GM12878 (cell line): Measurements from ENCODE around the gene TMED10. TPM values are rescaled to one million over a fixed set of nuclear protein-coding genes. Genes with fewer than 3 reads are reported as not detected.

ENCODE experiments used
- ATAC-seq: fragments of 200-7000 bp; cut with Tn5 transposase; 3 replicates; pipeline ENCODE4 v1.9.1; 2020; ENCODE audit warnings: mild to moderate bottlenecking, moderate library complexity
- BruUV-seq: library from RNA; stranded (reverse); fragments of 400-500 nt; replicated peaks from 2 replicates; lab custom pipeline; 2021; lab: Mats Ljungman, UMichigan
- CTCF ChIA-PET: fragments of 300-600 bp; sonication (Branson Sonifier 250); formaldehyde crosslinking; extraction: SDS; loops from one replicate; lab custom pipeline; 2021; ENCODE audit warnings: inconsistent platforms; lab: Yijun Ruan, JAX
- POLR2A ChIA-PET: fragments of 350-600 bp; formaldehyde crosslinking; extraction: SDS; loops from one replicate; lab custom pipeline; 2021; ENCODE audit warnings: inconsistent platforms; lab: Charles Lee
- RAD21 ChIA-PET: fragments of 300-600 bp; sonication (Branson Sonifier 250); formaldehyde crosslinking; loops from one replicate; lab custom pipeline; 2023; ENCODE audit warnings: antibody characterized with exemption; ENCODE audit not compliant: unreplicated experiment; lab: Charles Lee
- SMC1A ChIA-PET: fragments of 300-600 bp; sonication (Branson Sonifier 250); formaldehyde crosslinking; loops from one replicate; lab custom pipeline; 2023; ENCODE audit not compliant: unreplicated experiment, uncharacterized antibody; lab: Charles Lee
- DNase-seq: peaks from one replicate; pipeline ENCODE4 v3.0.0-alpha.2; 2011; ENCODE audit warnings: low read depth, low spot score
- FAIRE-seq: peaks from 3 replicates; lab custom pipeline; 2011; peaks lifted over from hg19 to GRCh38; lab: Jason Lieb, UNC
- H2AFZ ChIP-seq: 2 replicates; pipeline ENCODE4 v1.6.0; 2011; ENCODE audit warnings: low read depth, low read length, control low read depth; ENCODE audit not compliant: control insufficient read depth
- H3K27ac ChIP-seq: 2 replicates; pipeline ENCODE4 v1.5.1; 2011; ENCODE audit warnings: control low read depth; ENCODE audit not compliant: control insufficient read depth, insufficient read depth
- H3K27me3 ChIP-seq, 2 experiments: replicated peaks in 1 of 2; 2 replicates each; pipeline versions ENCODE4 v1.6.0 to v1.6.1; 2011; ENCODE audit warnings: low read length in 1 of 2; ENCODE audit not compliant: control insufficient read depth in 2 of 2, insufficient read depth in 2 of 2
- H3K36me3 ChIP-seq, 2 experiments: 2 replicates each; pipeline ENCODE4 v1.5.1; 2011; ENCODE audit warnings: low read length in 1 of 2; ENCODE audit not compliant: control insufficient read depth in 2 of 2, insufficient read depth in 2 of 2
- H3K4me1 ChIP-seq: 2 replicates; pipeline ENCODE4 v1.6.1; 2011; ENCODE audit warnings: mild to moderate bottlenecking, low read length, moderate library complexity, mixed read lengths; ENCODE audit not compliant: control insufficient read depth, insufficient read depth
- H3K4me2 ChIP-seq: 2 replicates; pipeline ENCODE4 v1.6.0; 2011; ENCODE audit warnings: control low read depth; ENCODE audit not compliant: control insufficient read depth, insufficient read depth
- H3K4me3 ChIP-seq: fragments of 200-600 bp; sonication (generic); 2 replicates; pipeline ENCODE4 v1.5.1; 2016
- H3K79me2 ChIP-seq: 2 replicates; pipeline ENCODE4 v1.6.0; 2011; ENCODE audit warnings: low read length; ENCODE audit not compliant: control insufficient read depth, insufficient read depth
- H3K9ac ChIP-seq: 2 replicates; pipeline ENCODE4 v1.8.0; 2011; ENCODE audit warnings: low read length, control low read depth, mixed read lengths; ENCODE audit not compliant: control insufficient read depth, insufficient read depth
- H3K9me3 ChIP-seq: replicated peaks from 3 replicates; pipeline ENCODE4 v1.5.1; 2011; ENCODE audit warnings: mild to moderate bottlenecking, low read length; ENCODE audit not compliant: control insufficient read depth, insufficient read depth
- H4K20me1 ChIP-seq: 2 replicates; pipeline ENCODE4 v1.6.0; 2011; ENCODE audit not compliant: control insufficient read depth, insufficient read depth
- ETV6 ChIP-seq, 2 experiments: fragments of 450-650 bp in 1 of 2; IDR thresholded peaks in 1 of 2; conservative IDR thresholded peaks in 1 of 2; 2 replicates each; pipeline ENCODE4 v1.6.1; 2014; ENCODE audit warnings: antibody characterized with exemption in 1 of 2, borderline replicate concordance in 1 of 2, low read depth in 1 of 2, mild to moderate bottlenecking in 1 of 2, moderate library complexity in 1 of 2
- FOXM1 ChIP-seq: IDR thresholded peaks from 2 replicates; pipeline ENCODE4 v1.6.1; 2012; ENCODE audit warnings: low read depth, mild to moderate bottlenecking, inconsistent platforms, low read length, moderate library complexity
- GABPA ChIP-seq: IDR thresholded peaks from 2 replicates; pipeline ENCODE4 v1.6.1; 2014; ENCODE audit warnings: antibody characterized with exemption, low read depth, mild to moderate bottlenecking, inconsistent platforms
- KDM1A ChIP-seq: fragments of 200-600 bp; sonication (generic); IDR thresholded peaks from 2 replicates; pipeline ENCODE4 v1.6.1; 2016; ENCODE audit warnings: borderline replicate concordance
- RFX5 ChIP-seq: IDR thresholded peaks from 2 replicates; pipeline ENCODE4 v1.6.1; 2011; ENCODE audit warnings: low read depth, low read length, improper control_type of control experiment
- TARDBP ChIP-seq: IDR thresholded peaks from 2 replicates; pipeline ENCODE4 v1.6.1; 2016; ENCODE audit warnings: borderline replicate concordance
- TCF3 ChIP-seq: IDR thresholded peaks from 2 replicates; pipeline ENCODE4 v1.6.1; 2012; ENCODE audit warnings: low read depth, mild to moderate bottlenecking, low read length, borderline replicate concordance; ENCODE audit not compliant: insufficient read depth
- ZNF24 ChIP-seq: fragments of 450-650 bp; IDR thresholded peaks from 2 replicates; pipeline ENCODE4 v1.6.1; 2017; ENCODE audit warnings: antibody characterized with exemption, mild to moderate bottlenecking
- ZNF622 ChIP-seq: fragments of 450-650 bp; IDR thresholded peaks from 2 replicates; pipeline ENCODE4 v1.6.1; 2017; ENCODE audit warnings: mild to moderate bottlenecking, inconsistent platforms
- ZSCAN29 ChIP-seq: fragments of 450-650 bp; IDR thresholded peaks from 2 replicates; pipeline ENCODE4 v1.6.1; 2017; ENCODE audit warnings: mild to moderate bottlenecking, moderate library complexity
- WGBS: methylation state at CpG from one replicate; pipeline ENCODE4 v1.1.6; 2016; ENCODE audit warnings: low lambda C conversion rate; ENCODE audit not compliant: insufficient replicate concordance, insufficient coverage; ENCODE audit errors: missing lambda C conversion rate; 5-methylcytosine and 5-hydroxymethylcytosine counted together
- in situ Hi-C: fragments of 300-500 bp; cut with MboI; formaldehyde crosslinking; loops from 9 replicates; pipeline ENCODE4 v1.14.3; 2018; ENCODE audit warnings: mixed read lengths
- intact Hi-C: fragments of 100-400 bp; cut with micrococcal nuclease; formaldehyde crosslinking; loops from one replicate; pipeline ENCODE4 v1.14.2; 2022; ENCODE audit not compliant: unreplicated experiment
- polyA plus RNA-seq, 11 experiments: library from polyadenylated mRNA; depleted of rRNA in 4 of 11; unstranded in 6 of 11; stranded (reverse) in 5 of 11; fragments of >200 nt; fragmentation: Nextera tagmentation in 4 of 11; fragmentation: Illumina TruSeq in 1 of 11; extraction: Ambion mirVana in 4 of 11; extraction: Trizol in 1 of 11; gene quantifications; 1 replicate in 1 of 11; 2 replicates in 10 of 11; pipeline versions ENCODE4 v1.2.1 to v1.2.3, GENCODE V29; 2011 to 2016; ENCODE audit warnings: inconsistent platforms in 2 of 11, missing spikeins in 2 of 11, low read depth in 1 of 11
- total RNA-seq, 4 experiments: library from RNA; depleted of rRNA in 3 of 4; stranded (reverse); fragments of >200 nt in 3 of 4; fragmentation: Illumina TruSeq in 1 of 4; extraction: Trizol in 1 of 4; gene quantifications; 2 replicates each; pipeline versions ENCODE4 v1.2.1 to v1.2.3, GENCODE V29; 2013 to 2021
- TF ChIP-seq, protein P1 (sequence below): fragments of 450-650 bp; formaldehyde crosslinking; IDR thresholded peaks from 2 replicates; pipeline ENCODE4 v1.5.0; 2022; ENCODE audit warnings: mild to moderate bottlenecking, missing genetic modification characterization
- TF ChIP-seq, protein P2 (sequence below): fragments of 450-650 bp; IDR thresholded peaks from 2 replicates; pipeline ENCODE4 v1.6.1; 2017; ENCODE audit warnings: mild to moderate bottlenecking, moderate library complexity

Gene TMED10
- total and polyA plus RNA-seq, 10 of the 15 experiments (the other 5 are each of a cell fraction or from before 2014, with no cell fraction given): 99.8 to 270 (median 180) TPM

DNA sequence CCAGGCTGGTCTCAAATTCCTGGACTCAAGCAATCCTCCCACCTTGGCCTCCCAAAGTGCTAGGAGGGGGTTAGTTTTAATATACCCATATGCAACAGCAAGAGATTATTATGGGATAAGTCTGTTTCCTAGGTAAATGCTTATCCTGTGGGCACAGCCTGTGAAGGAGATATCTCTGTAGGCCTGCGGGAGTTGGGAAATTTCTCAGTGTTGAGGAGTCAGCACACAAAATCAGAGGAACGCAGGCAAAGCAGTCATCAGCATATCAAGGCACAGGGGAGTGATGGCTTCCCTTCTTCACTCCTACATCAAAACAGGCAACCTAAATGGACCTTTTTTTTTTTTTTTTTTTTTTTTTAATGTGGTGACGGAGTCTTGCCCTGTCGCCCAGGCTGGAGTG is 20.9 kb upstream of the TMED10 start:
- Histone ChIP-seq H3K36me3 (no peaks in the 10 kb centered on the region), H3K4me1 (no peaks in the 10 kb centered on the region), H3K4me3 (no peak overlapping the region), H3K79me2 (no peaks in the 10 kb centered on the region), H3K27me3 (0 out of 4 replicates have a peak, but pooled peaks cover 0 to 2% of the 10 kb centered on the region in 2 experiments), H4K20me1 (no peaks in the 10 kb centered on the region), H3K9ac (no peak overlapping the region), H3K4me2 (no peak overlapping the region), H3K9me3 (no peaks in the 10 kb centered on the region), H2AFZ (no peak overlapping the region), H3K27ac (no peak overlapping the region)
- in situ Hi-C loops: no loop called here
- POLR2A ChIA-PET: no interaction called here
- BruUV-seq: no TSS peak
- WGBS: 91% methylated on average over 2 of the region's 4 CpGs
- ATAC-seq (no peak), FAIRE-seq (no peak), DNase-seq (no peak)
- RAD21 ChIA-PET: no interaction called here
- SMC1A ChIA-PET: no interaction called here
- CTCF ChIA-PET: no interaction called here
- TF ChIP-seq, protein P1, sequence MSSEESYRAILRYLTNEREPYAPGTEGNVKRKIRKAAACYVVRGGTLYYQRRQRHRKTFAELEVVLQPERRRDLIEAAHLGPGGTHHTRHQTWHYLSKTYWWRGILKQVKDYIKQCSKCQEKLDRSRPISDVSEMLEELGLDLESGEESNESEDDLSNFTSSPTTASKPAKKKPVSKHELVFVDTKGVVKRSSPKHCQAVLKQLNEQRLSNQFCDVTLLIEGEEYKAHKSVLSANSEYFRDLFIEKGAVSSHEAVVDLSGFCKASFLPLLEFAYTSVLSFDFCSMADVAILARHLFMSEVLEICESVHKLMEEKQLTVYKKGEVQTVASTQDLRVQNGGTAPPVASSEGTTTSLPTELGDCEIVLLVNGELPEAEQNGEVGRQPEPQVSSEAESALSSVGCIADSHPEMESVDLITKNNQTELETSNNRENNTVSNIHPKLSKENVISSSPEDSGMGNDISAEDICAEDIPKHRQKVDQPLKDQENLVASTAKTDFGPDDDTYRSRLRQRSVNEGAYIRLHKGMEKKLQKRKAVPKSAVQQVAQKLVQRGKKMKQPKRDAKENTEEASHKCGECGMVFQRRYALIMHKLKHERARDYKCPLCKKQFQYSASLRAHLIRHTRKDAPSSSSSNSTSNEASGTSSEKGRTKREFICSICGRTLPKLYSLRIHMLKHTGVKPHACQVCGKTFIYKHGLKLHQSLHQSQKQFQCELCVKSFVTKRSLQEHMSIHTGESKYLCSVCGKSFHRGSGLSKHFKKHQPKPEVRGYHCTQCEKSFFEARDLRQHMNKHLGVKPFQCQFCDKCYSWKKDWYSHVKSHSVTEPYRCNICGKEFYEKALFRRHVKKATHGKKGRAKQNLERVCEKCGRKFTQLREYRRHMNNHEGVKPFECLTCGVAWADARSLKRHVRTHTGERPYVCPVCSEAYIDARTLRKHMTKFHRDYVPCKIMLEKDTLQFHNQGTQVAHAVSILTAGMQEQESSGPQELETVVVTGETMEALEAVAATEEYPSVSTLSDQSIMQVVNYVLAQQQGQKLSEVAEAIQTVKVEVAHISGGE: no peak
- TF ChIP-seq GABPA: no peak
- TF ChIP-seq, protein P2, sequence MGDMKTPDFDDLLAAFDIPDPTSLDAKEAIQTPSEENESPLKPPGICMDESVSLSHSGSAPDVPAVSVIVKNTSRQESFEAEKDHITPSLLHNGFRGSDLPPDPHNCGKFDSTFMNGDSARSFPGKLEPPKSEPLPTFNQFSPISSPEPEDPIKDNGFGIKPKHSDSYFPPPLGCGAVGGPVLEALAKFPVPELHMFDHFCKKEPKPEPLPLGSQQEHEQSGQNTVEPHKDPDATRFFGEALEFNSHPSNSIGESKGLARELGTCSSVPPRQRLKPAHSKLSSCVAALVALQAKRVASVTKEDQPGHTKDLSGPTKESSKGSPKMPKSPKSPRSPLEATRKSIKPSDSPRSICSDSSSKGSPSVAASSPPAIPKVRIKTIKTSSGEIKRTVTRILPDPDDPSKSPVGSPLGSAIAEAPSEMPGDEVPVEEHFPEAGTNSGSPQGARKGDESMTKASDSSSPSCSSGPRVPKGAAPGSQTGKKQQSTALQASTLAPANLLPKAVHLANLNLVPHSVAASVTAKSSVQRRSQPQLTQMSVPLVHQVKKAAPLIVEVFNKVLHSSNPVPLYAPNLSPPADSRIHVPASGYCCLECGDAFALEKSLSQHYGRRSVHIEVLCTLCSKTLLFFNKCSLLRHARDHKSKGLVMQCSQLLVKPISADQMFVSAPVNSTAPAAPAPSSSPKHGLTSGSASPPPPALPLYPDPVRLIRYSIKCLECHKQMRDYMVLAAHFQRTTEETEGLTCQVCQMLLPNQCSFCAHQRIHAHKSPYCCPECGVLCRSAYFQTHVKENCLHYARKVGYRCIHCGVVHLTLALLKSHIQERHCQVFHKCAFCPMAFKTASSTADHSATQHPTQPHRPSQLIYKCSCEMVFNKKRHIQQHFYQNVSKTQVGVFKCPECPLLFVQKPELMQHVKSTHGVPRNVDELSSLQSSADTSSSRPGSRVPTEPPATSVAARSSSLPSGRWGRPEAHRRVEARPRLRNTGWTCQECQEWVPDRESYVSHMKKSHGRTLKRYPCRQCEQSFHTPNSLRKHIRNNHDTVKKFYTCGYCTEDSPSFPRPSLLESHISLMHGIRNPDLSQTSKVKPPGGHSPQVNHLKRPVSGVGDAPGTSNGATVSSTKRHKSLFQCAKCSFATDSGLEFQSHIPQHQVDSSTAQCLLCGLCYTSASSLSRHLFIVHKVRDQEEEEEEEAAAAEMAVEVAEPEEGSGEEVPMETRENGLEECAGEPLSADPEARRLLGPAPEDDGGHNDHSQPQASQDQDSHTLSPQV: no peak
- no peak for TF ChIP-seq TARDBP
- TF ChIP-seq TCF3: no peak
- TF ChIP-seq KDM1A: no peak
- TF ChIP-seq ZNF622: no peak
- no peak for TF ChIP-seq ZNF24
- TF ChIP-seq ETV6 (conservative IDR thresholded peaks at IDR 0.05 in 1 of 2, IDR thresholded peaks at IDR 0.05 in 1 of 2; ENCODE audit: borderline replicate concordance in 1 of 2, low read depth in 1 of 2): no peak
- no peak for TF ChIP-seq FOXM1
- no peak for TF ChIP-seq ZSCAN29
- no peak for TF ChIP-seq RFX5
- intact Hi-C loops: no loop called here
